Measurements from ENCODE around the gene IL18R1.

The IL18R1 gene

GRCh38 chr2:102361632-102362241 lies 6.1 kb downstream of the IL18R1 start:
- H3K27me3 ChIP-seq (ENCODE audit: control insufficient read depth in 5 of 5, insufficient read depth in 4 of 5, low read length in 5 of 5) = no peaks in the 10 kb centered on the region
- H3K4me1 ChIP-seq (ENCODE audit: control insufficient read depth in 5 of 5, insufficient read depth in 5 of 5, low read length in 5 of 5) = no peaks in the 10 kb centered on the region
- peaks cover 0 to 6% (median 0%) of the 10 kb centered on the region in 5 donors for H3K36me3 ChIP-seq (ENCODE audit: control insufficient read depth in 5 of 5, insufficient read depth in 5 of 5, low read length in 5 of 5)
- no peak overlapping the region for H3K27ac ChIP-seq (ENCODE audit: low read depth, low read length)
- peaks cover 0 to 15% (median 7%) of the 10 kb centered on the region in 5 donors for H3K9me3 ChIP-seq (ENCODE audit: control insufficient read depth in 5 of 5, low read length in 5 of 5)
- H3K9ac ChIP-seq (ENCODE audit: low read length in 5 of 5) = no peak overlapping the region
- H3K4me3 ChIP-seq (ENCODE audit: low read depth in 1 of 5, low read length in 5 of 5) = no peak overlapping the region

DNA sequence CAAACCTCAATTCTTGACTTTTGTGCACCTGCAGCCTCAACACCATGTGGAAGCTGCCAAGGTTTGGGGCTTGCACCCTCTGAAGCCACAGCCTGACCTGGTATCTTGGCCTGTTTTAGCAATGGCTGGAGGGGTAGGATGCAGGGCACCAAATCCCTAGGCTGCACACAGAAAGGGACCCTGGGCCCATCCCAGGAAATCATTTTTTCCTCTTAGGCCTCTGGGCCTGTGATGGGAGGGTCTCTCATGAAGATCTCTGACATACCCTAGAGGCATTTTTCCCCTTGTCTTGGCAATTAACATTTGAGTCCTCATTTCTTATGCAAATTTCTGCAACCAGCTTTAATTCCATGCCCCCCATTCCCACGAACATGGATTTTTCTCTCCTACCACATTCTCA lies 10.2 kb downstream of the IL18R1 start:
- Histone ChIP-seq H3K27me3 (ENCODE audit: control insufficient read depth in 5 of 5, insufficient read depth in 4 of 5, low read length in 5 of 5) (no peaks in the 10 kb centered on the region), H3K4me3 (ENCODE audit: low read depth in 1 of 5, low read length in 5 of 5) (no peak overlapping the region), H3K36me3 (ENCODE audit: control insufficient read depth in 5 of 5, insufficient read depth in 5 of 5, low read length in 5 of 5) (peaks cover 0 to 6% (median 0%) of the 10 kb centered on the region in 5 donors), H3K27ac (ENCODE audit: low read depth, low read length) (no peak overlapping the region), H3K9ac (ENCODE audit: low read length in 5 of 5) (no peak overlapping the region), H3K4me1 (ENCODE audit: control insufficient read depth in 5 of 5, insufficient read depth in 5 of 5, low read length in 5 of 5) (no peaks in the 10 kb centered on the region), H3K9me3 (ENCODE audit: control insufficient read depth in 5 of 5, low read length in 5 of 5) (peaks cover 2 to 18% (median 9%) of the 10 kb centered on the region in 5 donors)

DNA sequence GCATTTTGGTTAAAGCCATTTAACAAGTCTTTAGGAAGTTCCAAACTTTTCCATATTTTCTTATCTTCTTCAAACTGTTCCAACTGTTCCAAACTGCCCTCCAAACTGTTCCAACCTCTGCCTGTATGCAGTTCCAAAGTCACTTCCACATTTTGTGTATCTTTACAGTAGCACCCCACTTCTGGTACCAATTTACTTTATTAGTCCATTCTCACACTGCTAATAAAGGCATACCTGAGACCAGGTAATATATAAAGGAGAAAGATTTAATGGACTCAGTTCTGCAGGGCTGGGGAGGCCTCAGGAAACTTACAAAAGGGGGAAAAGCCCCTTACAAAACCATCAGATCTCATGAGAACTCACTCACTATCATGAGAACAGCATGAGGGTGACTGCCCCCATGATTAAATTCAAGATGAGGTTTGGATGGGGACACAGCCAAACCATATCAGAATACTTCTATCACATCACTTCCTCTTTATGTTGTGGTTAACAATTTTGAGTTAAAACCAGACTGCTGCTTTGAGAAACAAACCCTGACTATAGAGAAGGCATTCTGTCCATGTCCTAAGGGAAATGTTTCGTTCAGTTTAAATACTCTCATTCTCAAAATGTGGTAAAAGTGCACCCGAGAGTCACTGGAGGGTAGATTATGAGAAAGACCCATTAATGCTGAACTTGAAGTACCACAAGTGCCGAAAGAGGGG lies 11.0 kb downstream of the IL18R1 start:
- Histone ChIP-seq H3K9ac (ENCODE audit: low read length in 5 of 5) (no peak overlapping the region), H3K27me3 (ENCODE audit: control insufficient read depth in 5 of 5, insufficient read depth in 4 of 5, low read length in 5 of 5) (no peaks in the 10 kb centered on the region), H3K4me1 (ENCODE audit: control insufficient read depth in 5 of 5, insufficient read depth in 5 of 5, low read length in 5 of 5) (no peaks in the 10 kb centered on the region), H3K4me3 (ENCODE audit: low read depth in 1 of 5, low read length in 5 of 5) (no peak overlapping the region), H3K9me3 (ENCODE audit: control insufficient read depth in 5 of 5, low read length in 5 of 5) (peaks cover 2 to 18% (median 9%) of the 10 kb centered on the region in 5 donors), H3K36me3 (ENCODE audit: control insufficient read depth in 5 of 5, insufficient read depth in 5 of 5, low read length in 5 of 5) (peaks cover 0 to 6% (median 0%) of the 10 kb centered on the region in 5 donors), H3K27ac (ENCODE audit: low read depth, low read length) (no peak overlapping the region)

GRCh38 chr2:102367331-102367971 lies 11.9 kb downstream of the IL18R1 start:
- no peak overlapping the region for H3K27ac ChIP-seq (ENCODE audit: low read depth, low read length)

DNA sequence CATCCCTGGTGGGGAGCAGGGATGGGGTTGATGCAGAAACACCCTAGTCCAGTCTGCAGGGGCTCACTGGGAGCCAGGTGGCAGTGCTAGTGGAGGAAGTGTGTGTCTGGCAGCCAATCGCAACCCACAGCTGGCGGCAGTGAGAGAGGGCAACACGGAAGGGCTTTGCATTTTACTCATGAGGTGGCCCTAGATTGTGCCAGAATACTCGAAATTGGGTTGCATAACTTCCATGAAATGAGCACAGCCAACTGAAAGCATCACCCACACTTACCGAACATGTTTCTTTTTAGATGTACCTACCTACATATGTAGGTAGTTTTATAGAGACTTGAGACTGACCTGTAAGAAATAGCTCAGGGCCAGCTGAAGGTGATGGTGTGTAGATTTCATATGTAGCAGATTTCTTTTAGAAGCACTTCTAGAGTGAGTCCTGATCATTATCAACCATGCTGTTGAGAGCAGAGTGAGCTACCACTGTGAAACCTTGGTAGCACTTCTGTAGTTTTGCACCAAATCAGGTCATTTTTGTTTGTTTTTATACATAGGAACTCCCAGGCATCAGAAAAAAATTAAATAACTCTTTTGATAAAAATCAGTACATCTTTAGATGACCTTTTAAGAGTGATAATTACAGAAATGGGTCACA lies 13.0 kb downstream of the IL18R1 start:
- Histone ChIP-seq H3K9ac (ENCODE audit: low read length in 5 of 5) (no peak overlapping the region), H3K27ac (ENCODE audit: low read depth, low read length) (no peak overlapping the region), H3K9me3 (ENCODE audit: control insufficient read depth in 5 of 5, low read length in 5 of 5) (peaks cover 2 to 18% (median 9%) of the 10 kb centered on the region in 5 donors), H3K4me3 (ENCODE audit: low read depth in 1 of 5, low read length in 5 of 5) (no peak overlapping the region), H3K4me1 (ENCODE audit: control insufficient read depth in 5 of 5, insufficient read depth in 5 of 5, low read length in 5 of 5) (no peaks in the 10 kb centered on the region), H3K27me3 (ENCODE audit: control insufficient read depth in 5 of 5, insufficient read depth in 4 of 5, low read length in 5 of 5) (no peaks in the 10 kb centered on the region), H3K36me3 (ENCODE audit: control insufficient read depth in 5 of 5, insufficient read depth in 5 of 5, low read length in 5 of 5) (peaks cover 0 to 4% (median 0%) of the 10 kb centered on the region in 5 donors)

More at GRCh38 chr2:102367331-102367971, 11.9 kb downstream of the IL18R1 start:
- Histone ChIP-seq H3K27me3 (ENCODE audit: control insufficient read depth in 5 of 5, insufficient read depth in 4 of 5, low read length in 5 of 5) (no peaks in the 10 kb centered on the region), H3K9me3 (ENCODE audit: control insufficient read depth in 5 of 5, low read length in 5 of 5) (peaks cover 2 to 18% (median 9%) of the 10 kb centered on the region in 5 donors), H3K4me3 (ENCODE audit: low read depth in 1 of 5, low read length in 5 of 5) (no peak overlapping the region), H3K4me1 (ENCODE audit: control insufficient read depth in 5 of 5, insufficient read depth in 5 of 5, low read length in 5 of 5) (no peaks in the 10 kb centered on the region), H3K36me3 (ENCODE audit: control insufficient read depth in 5 of 5, insufficient read depth in 5 of 5, low read length in 5 of 5) (peaks cover 0 to 6% (median 0%) of the 10 kb centered on the region in 5 donors), H3K9ac (ENCODE audit: low read length in 5 of 5) (no peak overlapping the region)

- H3K27me3 ChIP-seq (ENCODE audit: control insufficient read depth in 5 of 5, insufficient read depth in 4 of 5, low read length in 5 of 5) = no peaks in the 10 kb centered on the region
- H3K36me3 ChIP-seq (ENCODE audit: control insufficient read depth in 5 of 5, insufficient read depth in 5 of 5, low read length in 5 of 5) = peaks cover 0 to 3% (median 0%) of the 10 kb centered on the region in 5 donors
- H3K9me3 ChIP-seq (ENCODE audit: control insufficient read depth in 5 of 5, low read length in 5 of 5) = peaks cover 2 to 18% (median 9%) of the 10 kb centered on the region in 5 donors
- no peaks in the 10 kb centered on the region for H3K4me1 ChIP-seq (ENCODE audit: control insufficient read depth in 5 of 5, insufficient read depth in 5 of 5, low read length in 5 of 5)
- no peak overlapping the region for H3K27ac ChIP-seq (ENCODE audit: low read depth, low read length)
- H3K9ac ChIP-seq (ENCODE audit: low read length in 5 of 5) = no peak overlapping the region
- H3K4me3 ChIP-seq (ENCODE audit: low read depth in 1 of 5, low read length in 5 of 5) = no peak overlapping the region
Observed at GRCh38 chr2:102369866-102370265, 14.3 kb downstream of the IL18R1 start.

DNA sequence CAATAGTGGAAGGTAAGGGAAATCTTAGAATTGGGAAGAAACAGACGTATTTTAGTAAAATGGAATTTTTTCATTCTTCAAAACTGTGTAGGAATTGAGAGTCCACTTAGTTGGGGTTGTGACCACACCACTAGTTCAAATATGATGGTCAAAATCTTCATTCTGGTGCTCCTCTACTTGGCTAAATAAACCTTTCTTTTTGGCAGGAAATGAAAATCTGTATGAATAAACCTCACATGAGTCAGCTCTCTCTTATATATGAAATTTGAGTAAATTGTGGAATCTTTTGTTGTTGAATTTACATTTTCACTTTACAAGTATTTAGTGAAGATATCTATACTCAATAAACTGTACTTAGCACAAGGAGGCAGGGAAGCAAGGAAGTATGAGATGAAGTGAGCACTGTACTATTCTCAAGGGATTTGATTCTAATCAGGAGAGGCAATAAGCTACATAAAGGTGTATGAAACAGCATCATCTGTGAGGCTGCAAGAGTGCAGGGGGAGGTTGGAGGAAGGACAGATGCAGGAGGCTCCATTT lies 20.5 kb downstream of the IL18R1 start:
- peaks cover 0 to 2% (median 0%) of the 10 kb centered on the region in 5 donors for H3K27me3 ChIP-seq (ENCODE audit: control insufficient read depth in 5 of 5, insufficient read depth in 4 of 5, low read length in 5 of 5)
- no peak overlapping the region for H3K4me3 ChIP-seq (ENCODE audit: low read depth in 1 of 5, low read length in 5 of 5)
- no peak overlapping the region for H3K9ac ChIP-seq (ENCODE audit: low read length in 5 of 5)
- H3K27ac ChIP-seq (ENCODE audit: low read depth, low read length) = no peak overlapping the region
- no peaks in the 10 kb centered on the region for H3K4me1 ChIP-seq (ENCODE audit: control insufficient read depth in 5 of 5, insufficient read depth in 5 of 5, low read length in 5 of 5)
- H3K9me3 ChIP-seq (ENCODE audit: control insufficient read depth in 5 of 5, low read length in 5 of 5) = peaks cover 0 to 3% (median 0%) of the 10 kb centered on the region in 5 donors
- H3K36me3 ChIP-seq (ENCODE audit: control insufficient read depth in 5 of 5, insufficient read depth in 5 of 5, low read length in 5 of 5) = no peaks in the 10 kb centered on the region

- no peaks in the 10 kb centered on the region for H3K27me3 ChIP-seq (ENCODE audit: control insufficient read depth in 5 of 5, insufficient read depth in 4 of 5, low read length in 5 of 5)
- H3K27ac ChIP-seq (ENCODE audit: low read depth, low read length) = no peak overlapping the region
- H3K4me3 ChIP-seq (ENCODE audit: low read depth in 1 of 5, low read length in 5 of 5) = no peak overlapping the region
- peaks cover 0 to 6% (median 0%) of the 10 kb centered on the region in 5 donors for H3K36me3 ChIP-seq (ENCODE audit: control insufficient read depth in 5 of 5, insufficient read depth in 5 of 5, low read length in 5 of 5)
- no peak overlapping the region for H3K9ac ChIP-seq (ENCODE audit: low read length in 5 of 5)
- H3K9me3 ChIP-seq (ENCODE audit: control insufficient read depth in 5 of 5, low read length in 5 of 5) = peaks cover 3 to 16% (median 12%) of the 10 kb centered on the region in 5 donors
- no peaks in the 10 kb centered on the region for H3K4me1 ChIP-seq (ENCODE audit: control insufficient read depth in 5 of 5, insufficient read depth in 5 of 5, low read length in 5 of 5)
Observed at GRCh38 chr2:102383722-102384121, 28.1 kb downstream of the IL18R1 start.

DNA sequence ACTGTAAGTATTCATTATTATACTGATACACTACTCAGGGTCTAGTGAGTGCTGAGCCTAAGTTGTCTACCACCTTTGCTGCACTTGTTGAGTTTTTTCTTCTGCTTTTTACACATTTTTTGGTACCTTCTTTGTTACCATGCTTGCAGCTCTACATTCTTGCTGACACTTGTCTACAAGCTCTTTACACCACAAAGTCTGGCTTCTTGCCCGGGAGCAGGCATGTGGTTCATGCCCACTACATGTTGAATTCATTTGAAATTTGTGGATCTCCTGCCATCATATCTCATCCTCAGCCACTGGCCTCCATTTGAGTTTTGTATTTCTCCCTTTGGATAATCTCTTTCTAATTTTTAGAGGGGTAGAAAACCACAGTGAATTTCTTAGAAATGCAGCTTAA lies 29.9 kb downstream of the IL18R1 start:
- H3K36me3 ChIP-seq (ENCODE audit: control insufficient read depth in 5 of 5, insufficient read depth in 5 of 5, low read length in 5 of 5) = peaks cover 0 to 6% (median 0%) of the 10 kb centered on the region in 5 donors
- H3K27me3 ChIP-seq (ENCODE audit: control insufficient read depth in 5 of 5, insufficient read depth in 4 of 5, low read length in 5 of 5) = no peaks in the 10 kb centered on the region
- H3K4me3 ChIP-seq (ENCODE audit: low read depth in 1 of 5, low read length in 5 of 5) = no peak overlapping the region
- H3K9ac ChIP-seq (ENCODE audit: low read length in 5 of 5) = no peak overlapping the region
- H3K4me1 ChIP-seq (ENCODE audit: control insufficient read depth in 5 of 5, insufficient read depth in 5 of 5, low read length in 5 of 5) = no peaks in the 10 kb centered on the region
- no peak overlapping the region for H3K27ac ChIP-seq (ENCODE audit: low read depth, low read length)
- H3K9me3 ChIP-seq (ENCODE audit: control insufficient read depth in 5 of 5, low read length in 5 of 5) = peaks cover 3 to 16% (median 12%) of the 10 kb centered on the region in 5 donors

Measured in subcutaneous abdominal adipose tissue (tissue), 5 donors.